GM12878 (cell line): Measurements from ENCODE around the gene RUNDC3A. TPM values are rescaled to one million over a fixed set of nuclear protein-coding genes. Genes with fewer than 3 reads are reported as not detected.

Source experiments
- ATAC-seq: fragments of 200-7000 bp; cut with Tn5 transposase; 3 replicates; pipeline ENCODE4 v1.9.1; 2020; ENCODE audit warnings: mild to moderate bottlenecking, moderate library complexity
- BruUV-seq: library from RNA; stranded (reverse); fragments of 400-500 nt; replicated peaks from 2 replicates; lab custom pipeline; 2021; lab: Mats Ljungman, UMichigan
- CTCF ChIA-PET: fragments of 300-600 bp; sonication (Branson Sonifier 250); formaldehyde crosslinking; extraction: SDS; loops from one replicate; lab custom pipeline; 2021; ENCODE audit warnings: inconsistent platforms; lab: Yijun Ruan, JAX
- POLR2A ChIA-PET: fragments of 350-600 bp; formaldehyde crosslinking; extraction: SDS; loops from one replicate; lab custom pipeline; 2021; ENCODE audit warnings: inconsistent platforms; lab: Charles Lee
- RAD21 ChIA-PET: fragments of 300-600 bp; sonication (Branson Sonifier 250); formaldehyde crosslinking; loops from one replicate; lab custom pipeline; 2023; ENCODE audit warnings: antibody characterized with exemption; ENCODE audit not compliant: unreplicated experiment; lab: Charles Lee
- SMC1A ChIA-PET: fragments of 300-600 bp; sonication (Branson Sonifier 250); formaldehyde crosslinking; loops from one replicate; lab custom pipeline; 2023; ENCODE audit not compliant: unreplicated experiment, uncharacterized antibody; lab: Charles Lee
- DNase-seq: peaks from one replicate; pipeline ENCODE4 v3.0.0-alpha.2; 2011; ENCODE audit warnings: low read depth, low spot score
- FAIRE-seq: peaks from 3 replicates; lab custom pipeline; 2011; peaks lifted over from hg19 to GRCh38; lab: Jason Lieb, UNC
- H2AFZ ChIP-seq: 2 replicates; pipeline ENCODE4 v1.6.0; 2011; ENCODE audit warnings: low read depth, low read length, control low read depth; ENCODE audit not compliant: control insufficient read depth
- H3K27ac ChIP-seq: 2 replicates; pipeline ENCODE4 v1.5.1; 2011; ENCODE audit warnings: control low read depth; ENCODE audit not compliant: control insufficient read depth, insufficient read depth
- H3K27me3 ChIP-seq, 2 experiments: replicated peaks in 1 of 2; 2 replicates each; pipeline versions ENCODE4 v1.6.0 to v1.6.1; 2011; ENCODE audit warnings: low read length in 1 of 2; ENCODE audit not compliant: control insufficient read depth in 2 of 2, insufficient read depth in 2 of 2
- H3K36me3 ChIP-seq, 2 experiments: 2 replicates each; pipeline ENCODE4 v1.5.1; 2011; ENCODE audit warnings: low read length in 1 of 2; ENCODE audit not compliant: control insufficient read depth in 2 of 2, insufficient read depth in 2 of 2
- H3K4me1 ChIP-seq: 2 replicates; pipeline ENCODE4 v1.6.1; 2011; ENCODE audit warnings: mild to moderate bottlenecking, low read length, moderate library complexity, mixed read lengths; ENCODE audit not compliant: control insufficient read depth, insufficient read depth
- H3K4me2 ChIP-seq: 2 replicates; pipeline ENCODE4 v1.6.0; 2011; ENCODE audit warnings: control low read depth; ENCODE audit not compliant: control insufficient read depth, insufficient read depth
- H3K4me3 ChIP-seq: fragments of 200-600 bp; sonication (generic); 2 replicates; pipeline ENCODE4 v1.5.1; 2016
- H3K79me2 ChIP-seq: 2 replicates; pipeline ENCODE4 v1.6.0; 2011; ENCODE audit warnings: low read length; ENCODE audit not compliant: control insufficient read depth, insufficient read depth
- H3K9ac ChIP-seq: 2 replicates; pipeline ENCODE4 v1.8.0; 2011; ENCODE audit warnings: low read length, control low read depth, mixed read lengths; ENCODE audit not compliant: control insufficient read depth, insufficient read depth
- H3K9me3 ChIP-seq: replicated peaks from 3 replicates; pipeline ENCODE4 v1.5.1; 2011; ENCODE audit warnings: mild to moderate bottlenecking, low read length; ENCODE audit not compliant: control insufficient read depth, insufficient read depth
- H4K20me1 ChIP-seq: 2 replicates; pipeline ENCODE4 v1.6.0; 2011; ENCODE audit not compliant: control insufficient read depth, insufficient read depth
- ASH2L ChIP-seq: fragments of 300-600, 200-600 bp; sonication (generic); IDR thresholded peaks from 2 replicates; pipeline ENCODE4 v1.6.1; 2017; ENCODE audit warnings: low read depth, mild to moderate bottlenecking, borderline replicate concordance
- CBX5 ChIP-seq: sonication (generic); IDR thresholded peaks from 2 replicates; pipeline ENCODE4 v1.6.1; 2016; ENCODE audit warnings: low read depth, moderate library complexity, mild to moderate bottlenecking, inconsistent platforms
- CHD2 ChIP-seq: IDR thresholded peaks from 2 replicates; pipeline ENCODE4 v1.6.1; 2011; ENCODE audit warnings: low read depth, low read length, improper control_type of control experiment, borderline replicate concordance
- CREB1 ChIP-seq: IDR thresholded peaks from 2 replicates; pipeline ENCODE4 v1.6.1; 2012; ENCODE audit warnings: low read depth, mild to moderate bottlenecking, inconsistent platforms
- CREM ChIP-seq: IDR thresholded peaks from 2 replicates; pipeline ENCODE4 v1.6.1; 2014; ENCODE audit warnings: antibody characterized with exemption, low read depth
- FOS ChIP-seq: IDR thresholded peaks from 3 replicates; pipeline ENCODE4 v1.6.1; 2011; ENCODE audit warnings: borderline replicate concordance; ENCODE audit not compliant: insufficient read length; ENCODE audit errors: extremely low read depth
- HCFC1 ChIP-seq: fragments of 150-350 bp; IDR thresholded peaks from 2 replicates; pipeline ENCODE4 v1.6.1; 2014; ENCODE audit warnings: low read length
- IKZF1 ChIP-seq: fragments of 450-650 bp; conservative IDR thresholded peaks from 2 replicates; pipeline ENCODE4 v1.6.1; 2017; ENCODE audit warnings: antibody characterized with exemption, mild to moderate bottlenecking
- MTA3 ChIP-seq: IDR thresholded peaks from 2 replicates; pipeline ENCODE4 v1.6.1; 2012; ENCODE audit warnings: low read length, inconsistent platforms, borderline replicate concordance
- NFXL1 ChIP-seq: fragments of 450-650 bp; IDR thresholded peaks from 2 replicates; pipeline ENCODE4 v1.6.1; 2017; ENCODE audit warnings: antibody characterized with exemption, mild to moderate bottlenecking, borderline replicate concordance
- NR2C2 ChIP-seq: IDR thresholded peaks from 2 replicates; pipeline ENCODE4 v1.6.1; 2011; ENCODE audit warnings: borderline replicate concordance, low read depth; ENCODE audit not compliant: control insufficient read depth, insufficient read length
- PAX8 ChIP-seq: fragments of 450-650 bp; IDR thresholded peaks from 2 replicates; pipeline ENCODE4 v1.6.1; 2017; ENCODE audit warnings: mild to moderate bottlenecking, moderate library complexity
- POLR2AphosphoS2 ChIP-seq: IDR thresholded peaks from 2 replicates; pipeline ENCODE4 v1.6.1; 2011; ENCODE audit warnings: low read depth, mild to moderate bottlenecking, low read length, improper control_type of control experiment, moderate library complexity
- RB1 ChIP-seq: fragments of 450-650 bp; formaldehyde crosslinking; IDR thresholded peaks from 2 replicates; pipeline ENCODE4 v1.6.1; 2017; ENCODE audit warnings: mild to moderate bottlenecking, borderline replicate concordance
- RCOR1 ChIP-seq: conservative IDR thresholded peaks from 2 replicates; pipeline ENCODE4 v1.6.1; 2012; ENCODE audit warnings: low read depth, low read length, improper control_type of control experiment
- SREBF1 ChIP-seq: IDR thresholded peaks from 2 replicates; pipeline ENCODE4 v1.6.1; 2012; ENCODE audit warnings: mild to moderate bottlenecking, low read length
- SRF ChIP-seq, 2 experiments: IDR thresholded peaks; 2 replicates each; pipeline ENCODE4 v1.6.1; 2011; ENCODE audit warnings: low read depth in 2 of 2, low read length in 2 of 2, mild to moderate bottlenecking in 1 of 2, moderate library complexity in 1 of 2
- TCF3 ChIP-seq: IDR thresholded peaks from 2 replicates; pipeline ENCODE4 v1.6.1; 2012; ENCODE audit warnings: low read depth, mild to moderate bottlenecking, low read length, borderline replicate concordance; ENCODE audit not compliant: insufficient read depth
- YY1 ChIP-seq: IDR thresholded peaks from 2 replicates; pipeline ENCODE4 v1.6.1; 2011; ENCODE audit warnings: low read depth, mild to moderate bottlenecking, low read length
- WGBS: methylation state at CpG from one replicate; pipeline ENCODE4 v1.1.6; 2016; ENCODE audit warnings: low lambda C conversion rate; ENCODE audit not compliant: insufficient replicate concordance, insufficient coverage; ENCODE audit errors: missing lambda C conversion rate; 5-methylcytosine and 5-hydroxymethylcytosine counted together
- in situ Hi-C: fragments of 300-500 bp; cut with MboI; formaldehyde crosslinking; loops from 9 replicates; pipeline ENCODE4 v1.14.3; 2018; ENCODE audit warnings: mixed read lengths
- intact Hi-C: fragments of 100-400 bp; cut with micrococcal nuclease; formaldehyde crosslinking; loops from one replicate; pipeline ENCODE4 v1.14.2; 2022; ENCODE audit not compliant: unreplicated experiment
- polyA plus RNA-seq, 11 experiments: library from polyadenylated mRNA; depleted of rRNA in 4 of 11; unstranded in 6 of 11; stranded (reverse) in 5 of 11; fragments of >200 nt; fragmentation: Nextera tagmentation in 4 of 11; fragmentation: Illumina TruSeq in 1 of 11; extraction: Ambion mirVana in 4 of 11; extraction: Trizol in 1 of 11; gene quantifications; 1 replicate in 1 of 11; 2 replicates in 10 of 11; pipeline versions ENCODE4 v1.2.1 to v1.2.3, GENCODE V29; 2011 to 2016; ENCODE audit warnings: inconsistent platforms in 2 of 11, missing spikeins in 2 of 11, low read depth in 1 of 11
- total RNA-seq, 4 experiments: library from RNA; depleted of rRNA in 3 of 4; stranded (reverse); fragments of >200 nt in 3 of 4; fragmentation: Illumina TruSeq in 1 of 4; extraction: Trizol in 1 of 4; gene quantifications; 2 replicates each; pipeline versions ENCODE4 v1.2.1 to v1.2.3, GENCODE V29; 2013 to 2021
- TF ChIP-seq, protein P1 (sequence below): fragments of 150-350 bp; IDR thresholded peaks from 2 replicates; pipeline ENCODE4 v1.6.1; 2016; ENCODE audit warnings: low read depth, low read length

Gene RUNDC3A
- total and polyA plus RNA-seq, 10 of the 15 experiments (the other 5 are each of a cell fraction or from before 2014, with no cell fraction given), result 0.07 to 0.17 TPM; not detected in 8

DNA sequence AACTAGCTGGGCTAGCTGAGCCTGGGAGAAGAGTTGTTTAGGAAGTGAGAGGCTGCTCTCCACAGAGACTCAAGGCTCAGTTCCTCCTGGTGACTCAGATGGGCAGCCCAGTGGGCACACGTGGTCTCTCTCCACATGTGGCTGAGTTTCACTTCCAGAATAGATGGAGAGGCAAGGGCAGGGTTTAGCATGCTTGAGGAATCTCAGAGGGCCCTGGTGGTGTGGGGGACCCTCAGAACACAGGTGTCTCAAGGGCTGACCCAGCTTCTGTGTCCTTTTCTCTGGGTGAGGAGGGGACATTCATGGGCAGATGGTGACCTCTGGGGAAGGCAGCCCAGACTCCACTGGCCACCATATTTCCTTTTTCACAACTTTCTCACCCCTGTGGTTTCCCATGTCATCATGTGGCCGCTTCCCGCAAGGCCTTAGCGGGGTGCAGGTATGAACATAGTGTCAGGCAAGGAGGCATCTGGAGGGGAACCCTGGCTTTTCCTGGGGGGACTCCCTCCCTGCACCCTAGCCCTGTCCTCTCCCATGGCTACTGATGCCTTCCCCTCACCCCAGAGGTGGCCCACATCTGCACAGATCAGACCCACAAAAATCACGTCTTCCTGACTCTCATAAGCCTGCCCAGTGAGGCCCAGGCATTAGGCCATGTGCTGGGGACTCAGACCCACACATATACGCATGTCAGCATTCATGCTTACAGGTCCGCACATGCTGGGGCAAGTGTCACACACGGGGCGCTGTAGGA lies 40.0 kb downstream of the RUNDC3A start:
- Histone ChIP-seq H3K36me3 (peaks cover 18 to 20% of the 10 kb centered on the region in 2 experiments; a peak in 3 of 4 replicates), H3K4me3 (peak overlapping the region; percentile 37; the same call in 1 of the 2 replicates), H3K4me2 (peak overlapping the region; percentile 97), H4K20me1 (no peaks in the 10 kb centered on the region), H3K27me3 (no peaks in the 10 kb centered on the region), H3K27ac (peak overlapping the region; percentile 92), H3K79me2 (peaks cover 34% of the 10 kb centered on the region), H3K9me3 (no peaks in the 10 kb centered on the region), H2AFZ (no peak overlapping the region), H3K9ac (peak overlapping the region; percentile 46), H3K4me1 (peaks cover 44% of the 10 kb centered on the region)
- BruUV-seq, result no TSS peak
- ChIA-PET SMC1A (interaction anchor here (0.6 to 2.5 kb wide), 15 partner anchors 14 to 1009 kb away, joined by 3 to 12 read pairs (median 5); partner anchors contain the start of gene FAM171A2), CTCF (interaction anchor here (0.7 to 12.5 kb wide), 9 partner anchors 10 to 180 kb away, joined by 3 to 154 read pairs (median 6); partner anchors contain the start of gene SLC25A39), POLR2A (interaction anchor here (0.8 to 1.6 kb wide), 5 partner anchors 22 to 225 kb away, joined by 3 to 6 read pairs (median 3); partner anchors contain the start of gene HDAC5), RAD21 (interaction anchor here (1.1 to 2.6 kb wide), 7 partner anchors 10 to 138 kb away, joined by 3 to 12 read pairs (median 8); partner anchors contain the start of genes FAM171A2 and SLC25A39)
- DNase-seq, result peak; percentile 91
- ATAC-seq, result peak; percentile 77
- intact Hi-C loops (loop anchor here (2.0 to 5.0 kb wide), 2 partner anchors 130 to 146 kb away; partner anchors contain the start of gene UBTF), in situ Hi-C loops (no loop called here)
- WGBS, result 12% methylated on average over 9 of the region's 9 CpGs
- FAIRE-seq, result peak; percentile 97
- TF ChIP-seq, protein P1, sequence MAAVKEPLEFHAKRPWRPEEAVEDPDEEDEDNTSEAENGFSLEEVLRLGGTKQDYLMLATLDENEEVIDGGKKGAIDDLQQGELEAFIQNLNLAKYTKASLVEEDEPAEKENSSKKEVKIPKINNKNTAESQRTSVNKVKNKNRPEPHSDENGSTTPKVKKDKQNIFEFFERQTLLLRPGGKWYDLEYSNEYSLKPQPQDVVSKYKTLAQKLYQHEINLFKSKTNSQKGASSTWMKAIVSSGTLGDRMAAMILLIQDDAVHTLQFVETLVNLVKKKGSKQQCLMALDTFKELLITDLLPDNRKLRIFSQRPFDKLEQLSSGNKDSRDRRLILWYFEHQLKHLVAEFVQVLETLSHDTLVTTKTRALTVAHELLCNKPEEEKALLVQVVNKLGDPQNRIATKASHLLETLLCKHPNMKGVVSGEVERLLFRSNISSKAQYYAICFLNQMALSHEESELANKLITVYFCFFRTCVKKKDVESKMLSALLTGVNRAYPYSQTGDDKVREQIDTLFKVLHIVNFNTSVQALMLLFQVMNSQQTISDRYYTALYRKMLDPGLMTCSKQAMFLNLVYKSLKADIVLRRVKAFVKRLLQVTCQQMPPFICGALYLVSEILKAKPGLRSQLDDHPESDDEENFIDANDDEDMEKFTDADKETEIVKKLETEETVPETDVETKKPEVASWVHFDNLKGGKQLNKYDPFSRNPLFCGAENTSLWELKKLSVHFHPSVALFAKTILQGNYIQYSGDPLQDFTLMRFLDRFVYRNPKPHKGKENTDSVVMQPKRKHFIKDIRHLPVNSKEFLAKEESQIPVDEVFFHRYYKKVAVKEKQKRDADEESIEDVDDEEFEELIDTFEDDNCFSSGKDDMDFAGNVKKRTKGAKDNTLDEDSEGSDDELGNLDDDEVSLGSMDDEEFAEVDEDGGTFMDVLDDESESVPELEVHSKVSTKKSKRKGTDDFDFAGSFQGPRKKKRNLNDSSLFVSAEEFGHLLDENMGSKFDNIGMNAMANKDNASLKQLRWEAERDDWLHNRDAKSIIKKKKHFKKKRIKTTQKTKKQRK, result no peak
- TF ChIP-seq CREB1, result peak; percentile 47
- no peak for TF ChIP-seq NFXL1
- TF ChIP-seq RCOR1, result 0 out of 2 replicates have a peak, but pooled peaks have one; percentile 43
- TF ChIP-seq CBX5, result no peak
- peak; percentile 93; the same call in 1 of the 2 replicates for TF ChIP-seq MTA3
- TF ChIP-seq SRF (IDR thresholded peaks at IDR 0.05; ENCODE audit: low read depth in 2 of 2, low read length in 2 of 2), result peak in 1 of 2 experiments; percentile 68; a peak in 1 of 4 replicates
- peak; percentile 85 for TF ChIP-seq TCF3
- no peak for TF ChIP-seq HCFC1
- no peak for TF ChIP-seq FOS
- TF ChIP-seq PAX8, result no peak
- no peak for TF ChIP-seq ASH2L
- no peak for TF ChIP-seq RB1
- no peak for TF ChIP-seq NR2C2
- TF ChIP-seq CHD2, result peak; percentile 59; the same call in 1 of the 2 replicates
- TF ChIP-seq SREBF1, result no peak
- peak; percentile 62; the same call in 1 of the 2 replicates for TF ChIP-seq CREM
- TF ChIP-seq YY1, result no peak
- no peak for TF ChIP-seq POLR2AphosphoS2
- peak; percentile 97 for TF ChIP-seq IKZF1
